Fibroblast of lung (primary cell): ENCODE measurements around the gene CR2.

ENCODE experiments used
- CTCF ChIP-seq, 2 donors: IDR thresholded peaks in 1 of 2; conservative IDR thresholded peaks in 1 of 2; 1 replicate in 1 of 2; 2 replicates in 1 of 2; pipeline ENCODE4 v1.5.1; 2011 to 2012; ENCODE audit warnings: low read length in 2 of 2, control low read depth in 1 of 2, inconsistent platforms in 1 of 2, low read depth in 1 of 2, mild to moderate bottlenecking in 1 of 2
- EZH2 ChIP-seq: IDR thresholded peaks from 2 replicates; pipeline ENCODE4 v1.5.1; 2012; ENCODE audit warnings: low read length, control low read depth, mild to moderate bottlenecking; ENCODE audit errors: missing control alignments

GRCh38 chr1:207459008-207459407, 4.9 kb downstream of the CR2 start:
- TF ChIP-seq CTCF (conservative IDR thresholded peaks at IDR 0.05 in 1 of 2, IDR thresholded peaks at IDR 0.05 in 1 of 2; ENCODE audit: low read depth in 1 of 2, low read length in 2 of 2) (no peak), EZH2 (no peak)
